HEK293T (cell line): ENCODE data around the gene DENND2A.

Source experiments
- HDGF ChIP-seq: fragments of 450-650 bp; IDR thresholded peaks from 2 replicates; pipeline ENCODE4 v1.6.1; 2017; ENCODE audit warnings: antibody characterized with exemption, borderline replicate concordance
- NFRKB ChIP-seq: fragments of 450-650 bp; IDR thresholded peaks from 2 replicates; pipeline ENCODE4 v1.6.1; 2016; ENCODE audit warnings: mild to moderate bottlenecking, moderate library complexity
- SUZ12 ChIP-seq: fragments of 450-650 bp; IDR thresholded peaks from 2 replicates; pipeline ENCODE4 v1.6.1; 2016; ENCODE audit warnings: mild to moderate bottlenecking
- TARDBP ChIP-seq: fragments of 450-650 bp; IDR thresholded peaks from 2 replicates; pipeline ENCODE4 v1.6.1; 2016

- TF ChIP-seq HDGF = no peak
- no peak for TF ChIP-seq SUZ12
- TF ChIP-seq TARDBP = no peak
- TF ChIP-seq NFRKB = no peak
Observed at GRCh38 chr7:140609646-140610045, 31.0 kb downstream of the DENND2A start.
